Inferior parietal cortex (tissue), 1 donor: Measurements from ENCODE around the gene PCNX2.
A peak's percentile ranks its signal among the peaks of the same experiment; 100 is the strongest.

Source experiments
- DNase-seq: peaks from one replicate; pipeline ENCODE4 v3.0.0-alpha.2; 2016; ENCODE audit errors: extremely low spot score

Gene PCNX2

GRCh38 chr1:232962761-232963745 lies 332.5 kb downstream of the PCNX2 start:
- no peak for DNase-seq

- no peak for DNase-seq
Measured at GRCh38 chr1:232958067-232958466, 337.5 kb downstream of the PCNX2 start.

GRCh38 chr1:232956081-232956480 lies 339.4 kb downstream of the PCNX2 start:
- no peak for DNase-seq

- no peak for DNase-seq
Measured at GRCh38 chr1:232954594-232955365, 340.7 kb downstream of the PCNX2 start.

- no peak for DNase-seq
Measured at GRCh38 chr1:232952514-232953499, 342.7 kb downstream of the PCNX2 start.

GRCh38 chr1:232951605-232952004 lies 343.9 kb downstream of the PCNX2 start:
- DNase-seq: no peak

- DNase-seq: no peak
Measured at GRCh38 chr1:232951180-232951579, 344.3 kb downstream of the PCNX2 start.

GRCh38 chr1:232950197-232951176 lies 345.0 kb downstream of the PCNX2 start, which contains the start of gene NTPCR:
TSS of gene NTPCR (plus strand) at chr1:232950611. CDS start at chr1:232950711, 100 bp downstream.
- peak; percentile 97 for DNase-seq

GRCh38 chr1:232949636-232950196 lies 345.8 kb downstream of the PCNX2 start:
- DNase-seq: no peak

- no peak for DNase-seq
Measured at GRCh38 chr1:232944347-232944746, 351.2 kb downstream of the PCNX2 start.

GRCh38 chr1:232943679-232944252 lies 351.8 kb downstream of the PCNX2 start:
- DNase-seq: no peak

GRCh38 chr1:232942413-232943294 lies 352.9 kb downstream of the PCNX2 start:
- no peak for DNase-seq

GRCh38 chr1:232940262-232940661 lies 355.3 kb downstream of the PCNX2 start:
- no peak for DNase-seq

- DNase-seq: no peak
Measured at GRCh38 chr1:232939748-232940147, 355.8 kb downstream of the PCNX2 start.

- DNase-seq: no peak
Measured at GRCh38 chr1:232938926-232939325, 356.6 kb downstream of the PCNX2 start.

- no peak for DNase-seq
Measured at GRCh38 chr1:232937741-232938375, 357.7 kb downstream of the PCNX2 start.

GRCh38 chr1:232936941-232937340 lies 358.6 kb downstream of the PCNX2 start:
- no peak for DNase-seq
